CD4-positive, alpha-beta T cell treated with Interferon gamma for 1 hour (primary cell): ENCODE measurements around the gene SIN3B.
"Not testable (repeated sequence)": the region's sequence is repeated elsewhere in the genome, so short reads cannot be mapped to it uniquely, and the experiment has no call there.

ENCODE experiments used
- DNase-seq: peaks from one replicate; pipeline ENCODE4 v3.0.0-alpha.2; 2020

Gene SIN3B, protein sequence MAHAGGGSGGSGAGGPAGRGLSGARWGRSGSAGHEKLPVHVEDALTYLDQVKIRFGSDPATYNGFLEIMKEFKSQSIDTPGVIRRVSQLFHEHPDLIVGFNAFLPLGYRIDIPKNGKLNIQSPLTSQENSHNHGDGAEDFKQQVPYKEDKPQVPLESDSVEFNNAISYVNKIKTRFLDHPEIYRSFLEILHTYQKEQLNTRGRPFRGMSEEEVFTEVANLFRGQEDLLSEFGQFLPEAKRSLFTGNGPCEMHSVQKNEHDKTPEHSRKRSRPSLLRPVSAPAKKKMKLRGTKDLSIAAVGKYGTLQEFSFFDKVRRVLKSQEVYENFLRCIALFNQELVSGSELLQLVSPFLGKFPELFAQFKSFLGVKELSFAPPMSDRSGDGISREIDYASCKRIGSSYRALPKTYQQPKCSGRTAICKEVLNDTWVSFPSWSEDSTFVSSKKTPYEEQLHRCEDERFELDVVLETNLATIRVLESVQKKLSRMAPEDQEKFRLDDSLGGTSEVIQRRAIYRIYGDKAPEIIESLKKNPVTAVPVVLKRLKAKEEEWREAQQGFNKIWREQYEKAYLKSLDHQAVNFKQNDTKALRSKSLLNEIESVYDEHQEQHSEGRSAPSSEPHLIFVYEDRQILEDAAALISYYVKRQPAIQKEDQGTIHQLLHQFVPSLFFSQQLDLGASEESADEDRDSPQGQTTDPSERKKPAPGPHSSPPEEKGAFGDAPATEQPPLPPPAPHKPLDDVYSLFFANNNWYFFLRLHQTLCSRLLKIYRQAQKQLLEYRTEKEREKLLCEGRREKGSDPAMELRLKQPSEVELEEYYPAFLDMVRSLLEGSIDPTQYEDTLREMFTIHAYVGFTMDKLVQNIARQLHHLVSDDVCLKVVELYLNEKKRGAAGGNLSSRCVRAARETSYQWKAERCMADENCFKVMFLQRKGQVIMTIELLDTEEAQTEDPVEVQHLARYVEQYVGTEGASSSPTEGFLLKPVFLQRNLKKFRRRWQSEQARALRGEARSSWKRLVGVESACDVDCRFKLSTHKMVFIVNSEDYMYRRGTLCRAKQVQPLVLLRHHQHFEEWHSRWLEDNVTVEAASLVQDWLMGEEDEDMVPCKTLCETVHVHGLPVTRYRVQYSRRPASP

DNA sequence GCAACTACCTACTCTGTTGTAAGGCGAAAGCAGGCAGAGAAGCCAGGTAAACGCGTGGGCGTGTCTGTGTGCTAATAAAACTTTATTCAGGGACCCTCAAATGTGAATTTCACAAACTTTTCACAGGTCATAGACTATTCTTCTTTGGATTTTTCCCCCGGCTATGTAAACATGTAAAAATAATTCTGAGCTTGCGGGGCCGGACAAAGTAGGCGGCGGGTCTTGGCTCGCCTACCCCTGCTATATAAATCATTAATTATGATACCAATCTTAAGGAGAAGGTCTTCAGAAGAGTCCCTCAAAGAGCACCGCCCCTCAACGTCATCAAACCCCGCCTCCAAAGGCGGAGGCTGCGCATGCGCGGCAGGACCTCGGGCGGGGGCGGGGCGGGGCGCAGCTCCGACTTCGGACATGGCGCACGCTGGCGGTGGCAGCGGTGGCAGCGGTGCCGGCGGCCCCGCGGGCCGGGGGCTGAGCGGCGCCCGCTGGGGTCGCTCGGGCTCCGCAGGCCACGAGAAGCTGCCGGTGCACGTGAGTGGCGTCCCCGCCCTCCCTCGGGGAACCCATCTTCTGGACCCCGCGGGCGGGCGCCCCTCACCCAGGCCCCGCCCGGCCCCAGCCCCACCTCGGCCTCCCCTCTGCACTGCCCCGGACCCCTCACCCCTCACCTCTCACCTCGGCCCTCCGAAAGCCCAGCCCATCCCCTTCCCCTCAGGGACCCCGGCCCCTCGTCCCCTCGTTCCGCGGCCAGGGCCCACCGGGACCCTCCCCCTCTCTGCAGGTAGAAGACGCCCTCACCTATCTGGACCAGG lies at the start of gene SIN3B:
Gene SIN3B, plus strand, starts transcription at position 389 of the 812 bp plus-strand sequence. Its CDS starts 23 bp downstream, at position 412.
- DNase-seq = peak; percentile 92

DNA sequence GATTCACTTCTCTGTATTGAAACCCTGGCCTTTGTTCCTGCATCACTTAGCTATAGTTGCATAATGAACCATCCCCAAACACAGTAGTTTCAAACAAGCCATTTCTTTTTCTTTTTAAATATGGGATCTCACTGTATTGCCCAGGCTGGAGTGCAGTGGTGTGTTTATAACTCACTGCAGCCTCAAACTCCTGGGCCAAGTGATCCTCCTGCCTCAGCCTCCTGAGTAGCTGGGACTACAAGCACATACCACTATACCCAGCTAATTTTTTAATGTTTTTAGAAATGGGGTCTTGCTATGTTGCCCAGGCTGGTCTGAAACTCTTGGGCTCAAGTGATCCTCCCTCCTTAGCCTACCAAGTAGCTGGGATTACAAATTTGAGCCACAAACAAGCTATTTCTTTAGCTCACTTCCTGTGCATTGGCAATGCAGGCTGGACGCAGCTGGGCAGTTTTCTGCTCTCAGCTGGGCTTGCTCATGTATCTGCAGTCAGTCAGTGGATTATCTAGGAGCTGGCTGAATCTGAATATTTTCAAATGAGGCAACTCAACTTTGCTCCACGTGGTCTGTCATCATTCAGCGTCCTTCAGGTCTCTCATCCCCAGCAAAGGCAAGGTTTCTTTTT lies 49.5 kb upstream of the SIN3B start:
- no peak for DNase-seq

DNA sequence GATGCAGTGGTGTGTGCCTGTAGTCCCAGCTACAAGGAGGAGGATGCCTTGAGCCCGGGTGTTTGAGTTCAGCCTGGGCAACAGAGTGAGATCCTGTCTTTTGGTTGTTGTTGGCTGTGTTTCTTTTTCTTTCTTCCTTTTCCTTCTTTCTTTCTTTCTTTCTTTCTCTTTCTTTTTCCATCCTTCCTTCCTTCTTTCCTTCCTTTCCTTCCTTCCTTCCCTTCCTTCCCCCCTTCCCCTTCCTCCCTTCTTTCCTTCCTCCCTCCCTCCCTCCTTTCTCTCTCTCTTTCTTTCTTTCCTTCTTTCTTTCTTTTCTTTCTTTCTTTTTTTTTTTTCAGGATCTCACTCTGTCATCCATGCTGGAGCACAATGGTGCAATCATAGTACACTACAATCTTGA lies 46.5 kb upstream of the SIN3B start:
- no peak for DNase-seq

DNA sequence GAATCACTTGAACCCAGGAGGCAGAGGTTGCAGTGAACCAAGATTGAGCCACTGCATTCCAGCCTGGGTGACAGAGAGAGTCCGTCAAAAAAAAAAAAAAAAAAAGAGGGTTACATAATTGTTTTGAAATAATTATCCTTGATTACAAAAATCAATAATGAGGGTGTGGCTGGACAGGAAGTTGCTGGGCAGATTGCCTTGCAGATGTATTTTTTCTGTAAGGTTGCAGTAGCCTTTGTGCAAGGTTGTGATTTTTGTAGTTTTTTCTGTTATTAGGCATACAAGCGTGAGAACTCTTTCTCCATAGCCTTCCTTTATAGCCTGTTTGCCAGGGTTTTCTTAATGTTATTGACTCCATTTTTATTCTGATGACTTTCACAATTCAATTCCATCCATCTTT lies 40.7 kb upstream of the SIN3B start:
- no peak for DNase-seq

DNA sequence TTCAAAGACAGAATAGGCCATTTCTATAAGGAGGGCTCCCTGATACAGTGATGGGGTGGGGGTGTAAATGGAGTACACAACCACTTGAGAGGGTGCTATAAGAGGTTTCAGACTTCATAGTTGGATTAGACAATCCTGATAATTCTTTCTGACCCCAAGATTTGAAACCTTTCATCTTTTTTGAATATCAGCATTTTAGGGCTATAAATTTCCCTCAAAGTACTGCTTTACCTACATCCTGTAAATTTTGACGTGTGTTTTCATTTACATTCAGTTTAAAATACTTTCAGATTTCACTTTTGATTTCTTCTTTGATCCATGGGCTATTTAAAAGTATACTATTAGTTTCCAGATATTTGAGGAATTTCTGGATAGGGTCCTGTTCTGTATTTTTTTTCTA lies 40.0 kb upstream of the SIN3B start:
- DNase-seq = no peak

DNA sequence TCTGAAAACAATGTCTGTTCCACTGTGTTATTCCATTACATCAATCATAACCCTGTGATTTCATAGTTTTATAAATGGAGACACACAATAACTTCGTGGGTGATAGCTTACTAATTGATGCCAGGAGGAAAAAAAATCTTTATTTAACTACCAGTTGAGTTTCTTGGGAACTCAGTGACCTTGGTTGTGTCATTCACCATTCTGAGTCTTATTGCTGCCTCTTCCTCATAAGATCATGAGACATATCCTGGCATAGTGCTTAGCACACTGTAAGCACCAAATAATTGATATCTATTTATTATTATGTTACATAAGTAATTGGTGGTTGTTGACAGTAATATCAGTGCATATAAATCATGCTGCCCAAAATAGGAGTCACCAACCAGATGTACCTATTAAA lies 39.1 kb upstream of the SIN3B start:
- DNase-seq = no peak

DNA sequence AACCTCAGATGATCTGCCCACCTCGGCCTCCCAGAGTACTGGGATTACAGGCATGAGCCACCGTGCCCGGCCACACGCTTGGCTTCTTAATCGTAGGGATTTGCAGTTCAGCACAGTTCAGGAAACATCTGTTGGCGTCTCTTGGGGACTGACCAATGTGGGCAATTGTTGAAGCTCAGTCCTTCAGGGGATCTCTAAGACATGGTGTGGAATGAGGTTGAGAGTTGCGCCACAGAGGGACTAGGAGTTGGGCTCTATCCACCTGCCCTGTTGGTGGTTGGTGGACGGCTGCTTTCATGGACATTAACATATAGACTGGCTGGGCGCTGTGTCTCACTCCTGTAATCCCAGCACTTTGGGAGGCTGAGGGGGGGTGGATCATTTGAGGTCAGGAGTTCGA lies 37.3 kb upstream of the SIN3B start:
- no peak for DNase-seq

DNA sequence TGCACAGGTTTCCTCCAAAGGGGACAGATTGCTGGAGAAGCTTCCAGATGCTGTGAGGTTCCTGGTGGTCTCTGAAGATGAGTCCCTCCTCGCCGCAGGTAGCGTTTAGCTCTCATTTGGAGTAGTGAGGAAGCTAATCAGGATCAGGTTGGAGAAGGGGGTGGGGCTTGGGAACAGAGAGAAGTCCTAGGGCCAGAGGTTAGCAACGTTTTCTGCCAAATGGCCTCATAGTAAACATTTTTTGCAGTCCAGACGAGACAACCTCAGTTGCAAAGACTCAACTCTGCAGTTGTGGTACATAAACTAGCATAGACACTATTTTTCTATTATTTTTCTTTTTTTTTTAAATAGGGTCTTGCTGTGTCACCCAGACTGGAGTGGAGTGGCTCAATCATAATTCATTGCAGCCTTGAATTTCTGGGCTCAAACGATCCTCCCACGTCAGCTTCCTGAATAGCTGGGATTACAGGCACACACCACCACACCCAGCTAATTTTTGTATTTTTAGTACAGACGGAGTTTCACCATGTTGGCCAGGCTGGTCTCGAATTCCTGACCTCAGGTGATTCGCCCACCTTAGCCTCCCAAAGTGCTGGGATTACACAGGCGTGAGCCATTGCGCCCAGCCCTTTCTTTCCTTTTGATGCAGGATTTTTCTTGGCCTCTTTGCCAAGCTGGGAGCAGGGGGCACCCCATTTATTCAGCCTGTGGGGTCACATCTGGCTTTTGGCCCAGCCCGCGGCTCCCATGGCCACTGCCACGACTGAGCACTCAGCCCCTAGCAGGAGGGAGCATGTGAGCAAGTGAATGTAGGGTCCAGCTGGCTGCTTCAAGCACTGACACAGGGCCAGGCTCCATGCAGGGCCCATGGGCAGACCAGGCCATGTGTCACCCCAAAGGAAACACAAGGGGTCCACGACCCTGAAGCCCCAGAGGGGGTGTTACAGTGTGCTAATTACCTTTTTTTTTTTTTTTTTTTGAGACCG lies 34.4 kb upstream of the SIN3B start:
- DNase-seq = no peak

DNA sequence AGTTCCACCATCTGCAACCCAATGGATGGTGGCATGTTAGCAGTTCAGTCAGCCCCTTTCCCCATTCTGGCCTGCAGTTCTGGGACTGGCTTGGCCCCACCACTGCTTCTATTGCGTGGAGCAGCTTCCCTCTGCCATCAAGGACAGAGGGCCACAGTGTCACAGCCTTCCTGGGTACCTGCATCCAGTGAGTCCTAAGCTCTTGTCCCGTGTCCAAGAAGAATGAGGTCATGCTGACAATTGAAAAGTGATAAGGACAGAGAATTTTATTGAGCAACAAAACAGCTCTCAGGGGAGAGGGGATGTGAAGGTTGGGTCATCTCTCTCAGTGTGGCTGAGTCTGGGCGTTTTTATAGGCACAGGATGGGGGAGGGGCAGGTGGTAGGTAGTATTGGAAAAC lies 33.5 kb upstream of the SIN3B start:
- no peak for DNase-seq

DNA sequence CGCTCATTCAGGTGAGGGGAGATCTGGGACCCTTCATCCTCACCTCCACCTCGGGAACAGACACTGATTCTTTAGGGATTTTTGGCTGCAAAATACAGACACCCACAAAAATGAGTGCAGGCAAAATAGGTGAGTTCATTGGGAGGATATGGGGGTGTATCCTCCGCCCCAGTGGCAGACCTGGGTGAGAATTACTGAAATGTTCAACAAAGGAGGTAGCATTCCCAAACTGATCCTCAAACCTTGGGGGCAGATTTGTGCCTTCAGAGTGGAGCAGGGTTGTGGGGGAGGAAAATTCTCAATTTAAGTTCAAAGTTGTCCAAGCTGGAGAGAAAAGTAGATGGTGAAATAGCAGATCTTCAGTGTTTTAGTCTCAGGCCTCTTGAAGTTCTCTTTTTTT lies 31.3 kb upstream of the SIN3B start:
- DNase-seq = no peak

DNA sequence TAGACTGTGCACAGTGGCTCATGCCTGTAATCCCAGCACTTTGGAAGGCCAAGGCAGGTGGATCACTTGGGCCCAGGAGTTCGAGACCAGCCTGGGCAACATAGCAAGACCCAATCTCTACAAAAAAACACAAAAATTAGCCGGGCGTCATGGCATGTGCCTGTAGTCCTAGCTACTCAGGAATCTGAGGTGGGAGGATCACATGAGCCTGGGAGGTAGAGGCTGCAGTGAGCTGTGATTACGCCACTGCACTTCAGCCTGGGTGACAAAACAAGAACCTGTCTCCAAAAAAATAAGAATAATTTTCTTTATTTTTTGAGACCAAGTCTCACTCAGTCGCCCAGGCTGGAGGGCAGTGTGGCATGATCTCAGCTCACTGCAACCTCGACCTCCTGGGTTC lies 30.9 kb upstream of the SIN3B start:
- DNase-seq = not testable (repeated sequence)

DNA sequence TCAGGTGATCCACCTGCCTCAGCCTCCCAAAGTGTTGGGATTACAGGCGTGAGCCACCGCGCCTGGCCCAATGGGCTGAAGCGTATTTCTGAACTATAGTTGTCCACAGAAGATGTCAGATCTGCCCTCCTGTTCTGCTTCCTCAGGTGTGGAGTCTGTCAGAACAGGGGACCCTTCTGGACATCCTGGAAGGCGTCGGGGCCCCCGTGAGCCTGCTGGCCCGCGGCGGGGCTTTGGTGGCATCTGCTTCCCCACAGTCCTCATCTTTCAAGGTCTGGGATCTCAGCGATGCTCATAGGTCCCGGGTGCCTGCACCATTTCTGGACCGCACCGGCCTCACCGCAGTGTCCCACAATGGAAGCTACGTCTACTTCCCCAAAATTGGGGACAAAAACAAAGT lies 29.5 kb upstream of the SIN3B start:
- DNase-seq = no peak

DNA sequence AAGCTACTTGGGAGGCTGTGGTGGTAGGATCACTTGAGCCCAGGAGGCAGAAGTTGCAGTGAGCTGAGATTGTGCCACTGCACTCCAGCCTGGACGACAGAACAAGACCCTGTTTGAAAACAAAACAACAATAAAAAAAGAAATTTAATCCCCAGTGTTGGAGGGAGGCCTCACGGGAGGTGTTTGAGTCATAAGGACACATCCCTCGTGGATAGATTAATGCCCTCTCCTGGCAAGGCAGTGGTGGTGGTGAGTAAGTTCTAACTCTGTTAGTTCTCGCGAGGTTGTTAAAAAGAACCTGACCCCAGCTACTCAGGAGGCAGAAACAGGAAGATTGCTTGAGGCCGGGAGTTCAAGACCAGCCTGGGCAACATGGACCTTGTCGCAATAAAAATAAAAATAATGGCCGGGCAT lies 27.6 kb upstream of the SIN3B start:
- no peak for DNase-seq

DNA sequence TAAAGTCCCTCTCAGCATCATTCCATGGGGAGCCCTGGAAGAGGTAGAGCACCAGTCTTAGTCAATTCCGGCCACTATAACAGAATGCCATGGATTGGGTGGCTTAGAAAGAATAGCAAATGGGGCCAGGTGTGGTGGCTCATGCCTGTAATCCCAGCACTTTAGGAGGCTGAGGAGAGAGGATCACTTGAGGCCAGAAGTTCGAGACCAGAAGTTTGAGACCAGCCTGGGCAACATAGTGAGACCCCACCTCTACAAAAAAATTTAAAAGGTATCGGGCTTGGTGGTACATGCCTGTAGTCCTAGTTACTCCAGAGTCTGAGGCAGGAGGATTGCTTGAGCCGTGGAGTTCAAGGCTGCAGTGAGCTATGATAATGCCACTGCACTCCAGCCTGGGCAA lies 25.0 kb upstream of the SIN3B start:
- DNase-seq = no peak

DNA sequence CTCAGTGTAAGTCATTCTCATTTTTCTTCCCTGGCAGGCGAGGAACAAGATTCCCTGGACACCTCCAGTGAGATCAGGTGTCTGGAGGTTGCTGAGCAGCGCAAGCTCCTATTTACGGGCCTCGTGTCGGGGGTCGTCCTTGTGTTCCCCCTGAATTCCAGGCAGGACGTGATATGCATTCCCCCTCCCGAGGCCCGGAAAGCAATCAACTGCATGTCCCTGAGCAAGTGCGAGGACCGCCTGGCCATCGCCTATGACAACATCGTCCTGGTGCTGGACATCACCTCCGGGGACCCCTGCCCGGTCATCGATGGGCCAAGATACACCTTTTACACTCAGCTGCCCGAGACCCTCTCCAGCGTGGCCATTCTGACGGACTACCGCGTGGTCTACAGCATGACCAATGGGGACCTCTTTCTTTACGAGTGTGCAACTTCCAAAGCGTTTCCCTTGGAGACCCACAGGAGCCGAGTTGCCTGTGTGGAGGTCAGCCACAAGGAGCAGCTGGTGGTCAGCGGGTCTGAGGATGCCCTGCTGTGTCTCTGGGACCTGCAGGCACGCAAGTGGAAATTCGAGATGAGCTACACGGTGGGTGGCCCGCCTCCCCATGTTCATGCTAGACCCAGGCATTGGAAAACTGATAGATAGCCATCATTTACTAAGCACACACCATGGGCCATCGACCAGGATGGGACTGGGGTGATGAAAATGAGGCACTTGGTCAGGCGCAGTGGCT lies 21.5 kb upstream of the SIN3B start:
- no peak for DNase-seq

DNA sequence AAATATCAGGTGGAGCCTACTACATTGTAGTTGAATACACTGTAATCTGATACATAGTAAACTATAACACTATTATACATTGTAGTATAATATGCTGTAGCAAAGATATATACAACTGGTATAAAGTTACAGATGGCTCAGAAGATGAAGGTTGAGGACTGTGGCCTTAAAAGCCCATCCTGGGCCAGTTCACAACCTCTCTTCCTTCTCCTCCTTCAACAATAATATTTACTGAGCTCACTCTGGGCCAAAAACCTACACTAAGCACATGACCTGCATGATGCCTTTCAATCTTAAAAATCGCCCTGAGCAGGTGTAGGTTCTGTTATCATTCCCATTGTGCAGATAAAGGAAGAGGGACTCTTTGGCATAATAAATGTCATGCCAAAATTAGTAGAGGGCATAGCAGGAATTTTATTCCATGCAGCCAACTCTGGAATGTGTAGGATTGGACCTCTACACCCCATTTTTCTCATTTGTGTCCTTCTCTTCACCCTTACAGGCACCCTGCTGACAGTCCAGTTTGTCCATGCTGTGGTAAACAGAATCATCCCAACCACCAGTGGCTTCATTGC lies 14.6 kb upstream of the SIN3B start:
- DNase-seq = no peak

DNA sequence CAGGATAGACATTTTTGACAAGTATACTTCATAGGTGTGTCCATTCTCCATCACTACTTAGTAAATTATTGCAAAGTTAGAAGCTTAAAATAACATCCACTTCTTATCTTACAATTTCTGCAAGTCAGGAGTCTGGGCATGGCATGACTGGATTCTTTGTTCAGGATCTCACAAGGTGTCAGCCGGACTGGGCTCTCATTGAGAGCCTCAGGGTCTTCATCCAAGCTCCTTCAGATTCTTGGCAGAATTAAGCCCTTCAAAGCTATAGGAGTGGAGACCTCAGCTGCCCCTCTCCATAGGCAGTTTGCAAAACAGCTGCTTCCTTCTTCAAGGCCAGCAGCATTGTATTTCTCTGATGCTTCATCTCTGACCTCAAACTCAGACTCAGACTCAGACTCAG lies 9.1 kb upstream of the SIN3B start:
- no peak for DNase-seq

DNA sequence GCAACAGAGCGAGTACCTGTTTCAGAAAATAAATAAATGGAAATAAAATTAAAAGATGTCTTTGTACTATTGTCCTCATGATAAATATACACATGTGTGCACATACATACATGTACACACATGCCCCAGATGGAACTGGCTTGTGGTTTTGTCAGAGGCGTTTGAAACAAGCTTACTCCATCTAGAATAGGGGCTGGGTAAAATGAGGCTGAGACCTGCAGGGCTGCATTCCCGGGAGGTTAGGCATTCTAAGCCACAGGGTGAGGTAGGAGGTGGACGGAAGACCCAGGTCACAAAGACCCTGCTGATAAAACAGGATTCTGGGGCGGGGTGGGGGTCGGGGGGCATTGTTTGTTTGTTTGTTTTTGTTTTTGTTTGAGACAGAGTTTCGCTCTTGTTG lies 8.1 kb upstream of the SIN3B start:
- no peak for DNase-seq

DNA sequence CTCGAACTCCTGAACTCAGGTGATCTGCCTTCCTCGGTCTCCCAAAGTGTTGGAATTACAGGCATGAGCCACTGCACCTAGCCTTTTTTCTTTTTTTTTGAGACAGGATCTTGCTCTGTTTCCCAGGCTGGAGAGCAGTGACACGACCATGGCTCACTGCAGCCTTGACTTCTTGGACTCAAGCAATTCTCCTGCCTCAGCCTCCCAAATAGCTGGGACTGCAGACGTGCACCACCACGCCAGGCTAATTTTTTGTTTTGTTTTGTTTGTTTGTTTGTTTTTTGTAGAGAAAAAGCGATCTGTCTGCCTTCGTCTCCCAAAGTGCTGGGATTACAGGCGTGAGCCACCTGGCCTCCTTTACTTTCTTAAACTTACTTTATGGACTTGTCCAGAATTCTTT lies 6.5 kb upstream of the SIN3B start:
- DNase-seq = no peak
